CD4-positive, alpha-beta T cell treated with Interleukin-12 subunit alpha and Interleukin-12 subunit beta, for 1 hour (primary cell): ENCODE measurements around the gene ZFP91.

ENCODE experiments used
- DNase-seq: peaks from one replicate; pipeline ENCODE4 v3.0.0-alpha.2; 2020

Gene ZFP91

DNA sequence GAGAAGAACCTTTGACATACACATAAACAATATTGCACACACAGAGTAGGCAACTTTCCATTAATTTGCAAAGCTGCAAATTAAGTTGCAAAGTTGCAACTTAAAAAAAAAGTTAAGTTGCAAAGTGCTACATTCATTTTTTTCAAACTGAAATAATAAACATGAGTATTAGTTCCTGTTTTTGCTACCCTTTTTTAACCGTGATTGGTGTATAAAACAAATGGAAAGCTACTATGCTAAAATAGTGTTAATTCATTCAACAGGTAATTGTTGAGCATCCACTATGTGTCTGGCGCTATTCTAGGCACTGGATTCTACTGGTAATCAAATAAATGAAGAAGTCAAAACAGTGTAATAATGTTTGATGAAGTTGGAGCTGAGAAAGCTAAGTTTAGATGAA, 8.1 kb downstream of the ZFP91 start:
- no peak for DNase-seq

- DNase-seq = no peak
Observed at GRCh38 chr11:58591659-58592058, 12.8 kb downstream of the ZFP91 start.

- DNase-seq = no peak
Observed at GRCh38 chr11:58592760-58593472, 14.1 kb downstream of the ZFP91 start.

GRCh38 chr11:58594826-58595225, 16.0 kb downstream of the ZFP91 start:
- DNase-seq = no peak

GRCh38 chr11:58596621-58597020, 17.8 kb downstream of the ZFP91 start:
- no peak for DNase-seq

DNA sequence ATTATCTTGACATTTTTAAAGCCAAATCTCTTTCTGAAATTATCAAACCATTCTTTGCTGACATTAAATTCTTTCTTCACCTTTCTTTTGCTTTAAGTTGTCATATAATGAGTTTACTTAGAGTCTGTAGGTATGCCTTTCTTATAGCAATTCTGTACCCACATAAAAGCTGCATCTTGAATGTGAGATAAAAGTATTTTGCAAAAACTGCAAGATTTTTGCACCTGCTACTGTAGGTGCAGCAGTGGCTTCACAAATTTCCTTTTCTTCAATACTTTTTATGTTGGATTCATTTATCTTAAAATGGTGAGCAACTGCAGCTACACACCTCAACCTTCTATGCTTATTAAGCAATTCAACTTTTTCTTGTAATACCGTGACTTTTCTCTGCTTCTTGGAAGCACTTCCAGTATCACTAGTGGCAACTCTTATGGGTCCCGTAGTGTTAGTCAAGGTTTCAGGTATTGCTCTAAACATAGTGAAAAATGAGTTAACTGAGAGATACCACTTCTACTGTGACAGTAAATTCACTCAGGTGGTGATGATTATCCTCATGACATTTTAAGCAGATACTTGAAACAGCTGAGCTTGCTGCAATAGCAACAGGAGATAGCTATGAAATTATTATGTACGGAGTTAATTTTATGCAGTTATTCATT, 18.8 kb downstream of the ZFP91 start:
- no peak for DNase-seq

DNA sequence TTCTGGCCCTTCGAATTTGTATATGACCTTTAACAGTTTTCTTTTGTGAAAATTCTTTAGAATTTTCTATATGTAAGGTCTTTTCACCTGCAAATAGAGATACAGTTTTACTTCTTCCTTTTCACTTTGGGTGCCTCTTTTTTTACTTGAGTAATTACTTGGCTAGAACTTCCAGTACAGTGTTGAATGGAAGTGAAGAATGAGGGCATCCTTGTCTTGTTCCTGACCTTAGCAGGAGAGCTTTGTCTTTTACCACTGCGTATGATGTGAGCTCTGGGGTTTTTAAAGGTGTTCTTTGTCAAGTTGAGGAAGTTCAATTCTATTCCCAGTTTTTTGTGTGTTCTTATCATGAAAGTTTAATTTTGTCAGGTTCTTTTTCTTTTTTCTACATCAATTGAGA, 21.6 kb downstream of the ZFP91 start:
- DNase-seq = no peak

DNA sequence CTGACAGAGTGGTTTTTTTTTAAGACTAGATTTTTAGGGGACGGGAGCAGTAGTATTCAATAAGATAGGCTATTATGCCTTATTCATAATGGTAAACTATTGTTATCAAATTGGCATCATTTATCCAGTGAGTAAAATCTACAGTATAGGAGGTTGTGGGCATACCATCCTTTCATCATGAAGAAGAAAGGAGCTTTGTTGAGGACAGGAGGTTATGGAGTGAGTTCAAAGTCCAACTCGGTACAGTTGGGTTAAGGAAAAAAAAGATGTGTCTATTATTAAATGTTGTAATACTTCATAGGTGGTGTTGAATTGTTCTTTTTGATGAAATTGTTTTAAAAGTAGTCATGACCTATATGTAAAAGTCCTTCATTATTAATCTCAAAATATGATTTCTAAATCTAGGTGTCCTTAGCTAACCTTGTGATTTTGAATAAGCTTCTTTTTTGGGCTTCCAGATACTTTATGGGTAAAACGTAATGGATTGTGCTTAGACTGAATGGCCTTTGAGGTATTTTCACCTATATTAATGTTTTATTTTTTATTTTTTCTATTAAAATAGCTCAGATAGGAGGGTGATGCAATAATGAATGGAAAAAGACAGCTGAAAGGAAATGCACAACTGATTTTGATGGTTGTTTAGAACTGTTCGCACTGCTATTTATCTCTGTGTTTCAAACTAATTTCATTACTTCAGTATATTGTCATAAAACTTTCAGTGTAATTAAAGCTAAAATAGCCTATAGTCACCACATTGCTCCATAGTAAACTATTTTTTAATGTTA, 28.3 kb downstream of the ZFP91 start:
- no peak for DNase-seq

GRCh38 chr11:58608331-58608730, 29.5 kb downstream of the ZFP91 start:
- DNase-seq = no peak

DNA sequence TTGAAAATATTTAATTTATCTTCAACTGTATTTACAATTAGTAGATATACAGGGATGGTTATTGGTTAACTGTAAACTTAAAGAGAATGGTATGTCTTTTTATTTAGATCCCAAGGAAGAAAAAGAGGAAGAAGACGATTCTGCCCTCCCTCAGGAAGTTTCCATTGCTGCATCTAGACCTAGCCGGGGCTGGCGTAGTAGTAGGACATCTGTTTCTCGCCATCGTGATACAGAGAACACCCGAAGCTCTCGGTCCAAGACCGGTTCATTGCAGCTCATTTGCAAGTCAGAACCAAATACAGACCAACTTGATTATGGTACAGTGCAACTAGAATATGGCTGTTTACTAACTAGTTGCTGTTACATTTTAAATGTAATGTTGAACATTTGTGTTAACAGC, 30.9 kb downstream of the ZFP91 start:
- DNase-seq = no peak

DNA sequence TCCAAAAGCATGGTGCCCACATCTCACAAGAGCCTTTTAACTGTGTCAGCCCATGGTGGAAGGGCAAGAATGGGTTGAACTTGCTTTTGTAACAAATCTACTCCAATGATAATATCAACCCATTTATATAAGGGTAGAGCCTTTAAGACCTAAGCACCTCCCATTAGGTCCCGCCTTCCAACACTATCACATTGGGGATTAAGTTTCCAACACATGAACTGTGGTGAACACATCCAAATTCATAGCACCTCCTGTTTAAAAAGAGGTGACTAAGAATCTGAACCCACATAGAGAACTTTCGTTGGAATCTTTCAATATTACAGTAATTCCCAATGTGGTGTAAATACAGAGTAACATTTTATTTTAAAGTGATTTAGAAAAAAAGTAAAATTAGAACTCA, 34.4 kb downstream of the ZFP91 start:
- no peak for DNase-seq

DNA sequence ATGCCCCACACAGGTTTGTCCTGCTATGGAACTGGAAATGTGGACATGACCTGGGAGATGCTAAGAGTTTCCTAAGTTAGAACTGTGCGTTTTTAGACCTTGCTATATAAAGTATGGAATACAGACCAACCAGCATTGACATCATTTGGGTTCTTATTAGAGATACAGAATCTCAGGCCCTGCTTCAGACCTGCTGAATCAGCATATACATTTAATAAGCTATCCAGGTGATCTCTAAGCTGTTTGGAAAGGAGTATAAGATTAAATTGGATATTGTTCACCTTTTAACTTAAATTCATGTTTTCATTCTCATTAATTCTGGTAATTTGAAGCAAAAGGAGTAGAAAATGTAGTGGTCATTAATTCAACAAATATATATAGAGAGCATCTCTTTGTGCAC, 36.7 kb downstream of the ZFP91 start:
- DNase-seq = no peak

DNA sequence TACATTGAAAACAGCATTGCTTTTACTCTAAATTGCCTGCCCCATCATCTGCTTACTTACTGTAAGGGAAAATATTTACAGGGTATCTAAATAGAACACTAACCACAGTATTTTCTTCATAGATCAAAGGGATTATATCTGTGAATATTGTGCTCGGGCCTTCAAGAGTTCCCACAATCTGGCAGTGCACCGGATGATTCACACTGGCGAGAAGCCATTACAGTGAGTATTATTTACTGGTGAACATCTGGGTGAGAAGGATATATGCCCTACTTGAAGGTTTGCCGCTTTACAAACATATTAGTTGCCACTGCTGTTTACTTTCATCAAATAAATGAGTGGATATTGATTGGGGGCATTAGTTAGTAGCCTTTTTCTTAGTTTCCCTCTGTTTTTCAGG, 37.7 kb downstream of the ZFP91 start:
- no peak for DNase-seq

- no peak for DNase-seq
Observed at GRCh38 chr11:58617976-58618557, 39.2 kb downstream of the ZFP91 start.

DNA sequence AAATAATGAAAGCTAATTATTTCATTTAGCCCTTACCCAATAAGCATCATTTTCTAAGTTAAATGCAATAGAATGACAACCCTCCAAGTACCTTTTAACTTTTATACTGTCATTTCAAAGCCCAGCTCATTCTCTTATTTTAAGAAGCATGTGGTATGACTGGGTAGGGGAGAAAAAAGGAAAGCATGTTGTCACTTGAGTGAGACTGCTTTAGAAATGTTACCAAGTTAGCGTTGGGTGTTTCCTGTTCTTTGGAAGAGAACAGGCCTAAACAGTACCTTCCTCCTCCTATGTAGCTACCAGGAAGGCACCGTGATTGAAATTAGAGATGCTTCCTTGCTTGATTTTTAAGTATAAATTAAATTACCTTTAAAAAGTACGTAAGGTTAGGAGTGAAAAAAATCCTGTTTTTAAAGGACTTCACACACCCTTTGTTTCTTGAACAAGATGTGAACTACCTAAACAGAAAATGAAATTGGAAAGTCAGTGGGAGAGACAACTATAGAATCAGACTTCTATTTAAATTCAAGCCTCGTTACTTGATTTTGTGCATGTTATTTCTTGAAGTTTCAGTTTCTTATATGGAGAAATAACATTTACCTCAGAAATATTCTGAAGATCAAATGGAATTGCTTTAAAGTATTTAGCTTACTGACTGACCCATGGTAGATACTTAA, 42.9 kb downstream of the ZFP91 start:
- DNase-seq = no peak

DNA sequence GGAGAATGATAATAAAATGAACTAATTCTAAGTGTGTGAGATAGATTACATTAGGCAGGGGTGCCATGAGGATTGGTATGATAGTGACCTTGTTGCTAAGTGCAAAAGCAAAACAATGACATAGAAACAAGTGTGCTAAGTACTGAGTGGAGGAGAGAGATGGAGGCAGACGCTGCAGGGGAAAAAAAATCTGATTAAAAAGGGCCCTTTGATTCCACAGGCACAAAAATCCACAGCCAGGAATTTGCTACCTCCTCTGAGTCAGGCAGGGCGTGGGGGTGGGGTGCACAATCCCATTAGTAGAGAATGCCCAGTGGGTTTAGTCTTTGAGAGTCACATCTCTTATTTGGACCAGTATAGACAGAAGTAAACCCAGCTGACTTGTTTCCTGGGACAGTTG, 43.5 kb downstream of the ZFP91 start, which contains the start of gene CNTF:
TSS of gene CNTF (plus strand) at position 322 of the 400 bp plus-strand sequence. CDS start 88 bp downstream, outside the sequence.
- no peak for DNase-seq

GRCh38 chr11:58625086-58625485, 46.2 kb downstream of the ZFP91 start:
- DNase-seq = no peak

- DNase-seq = no peak
Observed at GRCh38 chr11:58625826-58626460, 47.1 kb downstream of the ZFP91 start.

- no peak for DNase-seq
Observed at GRCh38 chr11:58626934-58627483, 48.1 kb downstream of the ZFP91 start.

GRCh38 chr11:58628446-58628845, 49.6 kb downstream of the ZFP91 start:
- no peak for DNase-seq

- peak; percentile 34 for DNase-seq
Observed at GRCh38 chr11:58629857-58630256, 51.0 kb downstream of the ZFP91 start.

DNA sequence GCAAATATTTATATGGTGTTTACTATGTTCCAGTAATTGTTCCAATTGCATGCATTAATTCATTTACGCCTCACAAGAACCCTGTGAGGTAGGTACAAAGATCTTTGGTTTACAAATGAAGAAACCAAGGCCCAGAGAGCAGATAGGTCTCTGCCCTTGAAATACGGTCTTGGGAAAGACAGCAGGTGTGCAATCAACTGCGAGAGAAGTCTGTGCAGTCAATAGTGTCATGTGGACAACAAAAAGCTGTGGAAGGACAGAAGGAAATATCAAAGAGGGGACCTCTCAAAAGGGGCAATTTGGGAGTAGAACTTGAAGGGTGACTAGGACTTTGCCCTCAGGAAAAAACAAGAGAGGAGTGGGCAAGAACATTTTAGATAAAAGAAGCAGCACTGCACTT, 52.5 kb downstream of the ZFP91 start:
- DNase-seq = no peak
